SK-N-SH (cell line): ENCODE results near the gene SMARCA4.

ENCODE experiments used
- CTCF ChIP-seq: fragments of 200-600 bp; sonication (generic); IDR thresholded peaks from 2 replicates; pipeline ENCODE4 v1.6.1; 2017; ENCODE audit warnings: antibody characterized with exemption, mild to moderate bottlenecking, moderate library complexity
- MAX ChIP-seq: IDR thresholded peaks from 2 replicates; pipeline ENCODE4 v1.4.0; 2012; ENCODE audit warnings: low read depth
- POLR2AphosphoS5 ChIP-seq: IDR thresholded peaks from 2 replicates; pipeline ENCODE4 v1.6.1; 2012; ENCODE audit warnings: low read depth, low read length
- RAD21 ChIP-seq: IDR thresholded peaks from 2 replicates; pipeline ENCODE4 v1.6.1; 2012; ENCODE audit warnings: mild to moderate bottlenecking, low read length
- REST ChIP-seq: IDR thresholded peaks from 2 replicates; pipeline ENCODE4 v1.6.1; 2012; ENCODE audit warnings: mild to moderate bottlenecking, low read depth, low read length, moderate library complexity
- RXRA ChIP-seq: IDR thresholded peaks from 2 replicates; pipeline ENCODE4 v1.4.0; 2012; ENCODE audit warnings: low read depth, mild to moderate bottlenecking, borderline replicate concordance
- TEAD4 ChIP-seq: IDR thresholded peaks from 2 replicates; pipeline ENCODE4 v1.4.0; 2012; ENCODE audit warnings: mild to moderate bottlenecking, borderline replicate concordance; ENCODE audit not compliant: insufficient read depth
- USF1 ChIP-seq: IDR thresholded peaks from 2 replicates; pipeline ENCODE4 v1.4.0; 2012; ENCODE audit warnings: low read depth, borderline replicate concordance

- TF ChIP-seq MAX, result no peak
- TF ChIP-seq CTCF, result no peak
- no peak for TF ChIP-seq POLR2AphosphoS5
- no peak for TF ChIP-seq RXRA
- TF ChIP-seq RAD21, result no peak
- TF ChIP-seq REST, result no peak
- no peak for TF ChIP-seq TEAD4
- no peak for TF ChIP-seq USF1
These were observed 62.9 kb downstream of the SMARCA4 start for GRCh38 chr19:11023710-11024109.
